SK-N-MC (cell line): Measurements from ENCODE around the gene POU2F3.

Source experiments
- DNase-seq: peaks from one replicate; pipeline ENCODE4 v3.0.0-alpha.2; 2011; ENCODE audit warnings: low read depth, low spot score
- H3K27ac ChIP-seq: fragments of 200-600 bp; sonication (generic); 2 replicates; pipeline ENCODE4 v1.5.1; 2016; ENCODE audit warnings: mixed run types
- H3K36me3 ChIP-seq: fragments of 200-600 bp; sonication (generic); 2 replicates; pipeline ENCODE4 v1.6.1; 2017; ENCODE audit warnings: antibody characterized with exemption, low read length, mixed read lengths; ENCODE audit not compliant: insufficient read depth
- H3K4me3 ChIP-seq: fragments of 200-600 bp; sonication (generic); 2 replicates; pipeline ENCODE4 v1.5.1; 2016
- H3K9ac ChIP-seq: fragments of 200-600 bp; sonication (generic); 2 replicates; pipeline ENCODE4 v1.8.0; 2017; ENCODE audit warnings: mixed run types, mixed read lengths; ENCODE audit not compliant: insufficient read length
- H3K9me3 ChIP-seq: fragments of 200-600 bp; sonication (generic); 2 replicates; pipeline ENCODE4 v1.6.1; 2017; ENCODE audit warnings: low read depth, mild to moderate bottlenecking, antibody characterized with exemption, low read length, moderate library complexity, mixed read lengths
- EZH2 ChIP-seq: fragments of 200-600 bp; sonication (generic); IDR thresholded peaks from one replicate; pipeline ENCODE4 v1.6.1; 2017; ENCODE audit warnings: antibody characterized with exemption
- FOXP2 ChIP-seq: optimal IDR thresholded peaks from 2 replicates; pipeline ENCODE3; 2011; ENCODE audit warnings: mild to moderate bottlenecking, moderate library complexity; ENCODE audit not compliant: insufficient read depth; ENCODE audit errors: extremely low read length, control extremely low read depth
- POLR2AphosphoS5 ChIP-seq: IDR thresholded peaks from 2 replicates; pipeline ENCODE4 v1.6.1; 2012; ENCODE audit warnings: mild to moderate bottlenecking, low read depth, low read length, borderline replicate concordance

POU2F3 gene

GRCh38 chr11:120337355-120338106 is 97.6 kb downstream of the POU2F3 start:
- Histone ChIP-seq H3K9ac (peak overlapping the region; percentile 78), H3K9me3 (no peaks in the 10 kb centered on the region), H3K27ac (peak overlapping the region; percentile 47), H3K36me3 (peaks cover 3% of the 10 kb centered on the region; the same call in 1 of the 2 replicates), H3K4me3 (peak overlapping the region; percentile 90)
- DNase-seq: no peak
- TF ChIP-seq FOXP2 (no peak), POLR2AphosphoS5 (no peak), EZH2 (no peak)

GRCh38 chr11:120338107-120338933 is 98.4 kb downstream of the POU2F3 start:
- Histone ChIP-seq H3K9ac (peak overlapping the region; percentile 78), H3K27ac (no peak overlapping the region), H3K36me3 (peaks cover 6% of the 10 kb centered on the region; the same call in 1 of the 2 replicates), H3K4me3 (peak overlapping the region; percentile 90), H3K9me3 (no peaks in the 10 kb centered on the region)
- TF ChIP-seq FOXP2: no peak
- no peak for TF ChIP-seq EZH2
- no peak for TF ChIP-seq POLR2AphosphoS5
- DNase-seq: no peak

- no peak for DNase-seq
- H3K27ac ChIP-seq: no peak overlapping the region
- H3K36me3 ChIP-seq: peaks cover 6% of the 10 kb centered on the region; the same call in 1 of the 2 replicates
- peak overlapping the region; percentile 90 for H3K4me3 ChIP-seq
- no peaks in the 10 kb centered on the region for H3K9me3 ChIP-seq
- TF ChIP-seq POLR2AphosphoS5: no peak
- no peak for TF ChIP-seq FOXP2
- TF ChIP-seq EZH2: no peak
- peak overlapping the region; percentile 2 for H3K9ac ChIP-seq
These were observed 99.5 kb downstream of the POU2F3 start for GRCh38 chr11:120339394-120339890.

GRCh38 chr11:120340529-120340928 is 100.6 kb downstream of the POU2F3 start:
- no peak for DNase-seq
- no peaks in the 10 kb centered on the region for H3K9me3 ChIP-seq
- peaks cover 6% of the 10 kb centered on the region; the same call in 1 of the 2 replicates for H3K36me3 ChIP-seq
- H3K4me3 ChIP-seq: no peak overlapping the region
- H3K9ac ChIP-seq: no peak overlapping the region
- H3K27ac ChIP-seq: no peak overlapping the region
- no peak for TF ChIP-seq EZH2
- no peak for TF ChIP-seq FOXP2
- no peak for TF ChIP-seq POLR2AphosphoS5

- no peak for TF ChIP-seq EZH2
- TF ChIP-seq FOXP2: no peak
- TF ChIP-seq POLR2AphosphoS5: no peak
- H3K27ac ChIP-seq: no peak overlapping the region
- H3K9ac ChIP-seq: no peak overlapping the region
- no peak overlapping the region for H3K4me3 ChIP-seq
- H3K36me3 ChIP-seq: peaks cover 6% of the 10 kb centered on the region; the same call in 1 of the 2 replicates
- no peaks in the 10 kb centered on the region for H3K9me3 ChIP-seq
- DNase-seq: no peak
These were observed 102.3 kb downstream of the POU2F3 start for GRCh38 chr11:120342226-120342625.

GRCh38 chr11:120342678-120343077 is 102.7 kb downstream of the POU2F3 start:
- Histone ChIP-seq H3K27ac (no peak overlapping the region), H3K4me3 (no peak overlapping the region), H3K36me3 (peaks cover 6% of the 10 kb centered on the region; the same call in 1 of the 2 replicates), H3K9ac (no peak overlapping the region), H3K9me3 (no peaks in the 10 kb centered on the region)
- TF ChIP-seq EZH2: no peak
- no peak for TF ChIP-seq FOXP2
- no peak for TF ChIP-seq POLR2AphosphoS5
- no peak for DNase-seq

- no peak overlapping the region for H3K9ac ChIP-seq
- peak overlapping the region; percentile 9; the same call in 1 of the 2 replicates for H3K4me3 ChIP-seq
- no peaks in the 10 kb centered on the region for H3K9me3 ChIP-seq
- H3K27ac ChIP-seq: no peak overlapping the region
- no peak for TF ChIP-seq POLR2AphosphoS5
- no peak for TF ChIP-seq FOXP2
- TF ChIP-seq EZH2: no peak
- H3K36me3 ChIP-seq: peaks cover 6% of the 10 kb centered on the region; the same call in 1 of the 2 replicates
- DNase-seq: no peak
These were observed 103.5 kb downstream of the POU2F3 start for GRCh38 chr11:120343429-120343828.
